Suprapubic skin (tissue), 4 donors: ENCODE data around the gene KRTAP19-4. TPM values are rescaled to one million over a fixed set of nuclear protein-coding genes. Genes with fewer than 3 reads are reported as not detected.

Experiments used
- total RNA-seq, 4 donors: library from RNA; depleted of rRNA; stranded (reverse); fragments of >200 nt; gene quantifications; one replicate each; pipeline ENCODE4 v1.1.0, GENCODE V29; 2016

KRTAP19-4 gene
- total RNA-seq, 4 donors from 2014 or later = not detected

Other genes starting within 250 kb of the KRTAP19-4 start
- 1 to 10 TPM in 2 of 4 donors, under 1 TPM in 1, not detected in 1; 0.47 to 9.7 (median 4.5) TPM for gene KRTAP24-1, start 214.2 kb downstream of the KRTAP19-4 start, total RNA-seq
- not detected for gene KRTAP25-1, start 207.7 kb downstream of the KRTAP19-4 start, total RNA-seq
- 10 to 100 TPM in 1 of 4 donors, 1 to 10 TPM in 2, not detected in 1; 3.4 to 15.0 (median 3.9) TPM for gene KRTAP26-1, start 176.8 kb downstream of the KRTAP19-4 start, total RNA-seq
- not detected for gene KRTAP27-1, start 159.5 kb downstream of the KRTAP19-4 start, total RNA-seq
- not detected for gene KRTAP23-1, start 148.6 kb downstream of the KRTAP19-4 start, total RNA-seq
- gene KRTAP13-2, start 124.9 kb downstream of the KRTAP19-4 start, total RNA-seq = 10 to 100 TPM in 1 of 4 donors, not detected in 3; 10.7 TPM
- gene KRTAP13-1, start 101.1 kb downstream of the KRTAP19-4 start, total RNA-seq = 1 to 10 TPM in 1 of 4 donors, not detected in 3; 9.5 TPM
- not detected for gene KRTAP13-3, start 71.2 kb downstream of the KRTAP19-4 start, total RNA-seq
- gene KRTAP13-4, start 66.9 kb downstream of the KRTAP19-4 start, total RNA-seq = not detected
- not detected for gene KRTAP15-1, start 56.9 kb downstream of the KRTAP19-4 start, total RNA-seq
- 10 to 100 TPM in 1 of 4 donors, 1 to 10 TPM in 2, not detected in 1; 6.8 to 29.7 (median 8.7) TPM for gene KRTAP19-1, start 16.8 kb downstream of the KRTAP19-4 start, total RNA-seq
- not detected for gene KRTAP19-2, start 9.7 kb downstream of the KRTAP19-4 start, total RNA-seq
- gene KRTAP19-3, start 5.2 kb downstream of the KRTAP19-4 start, total RNA-seq = 10 to 100 TPM in 1 of 4 donors, not detected in 3; 41.5 TPM
- 100 to 1,000 TPM in 1 of 4 donors, 10 to 100 TPM in 1, not detected in 2; 20.8 to 130 TPM for gene KRTAP19-5, start 5.0 kb upstream of the KRTAP19-4 start, total RNA-seq
- not detected for gene KRTAP19-6, start 44.7 kb upstream of the KRTAP19-4 start, total RNA-seq
- 1 to 10 TPM in 1 of 4 donors, not detected in 3; 7.2 TPM for gene KRTAP19-7, start 64.1 kb upstream of the KRTAP19-4 start, total RNA-seq
- gene KRTAP22-2, start 93.2 kb upstream of the KRTAP19-4 start, total RNA-seq = not detected
- gene KRTAP6-3, start 95.3 kb upstream of the KRTAP19-4 start, total RNA-seq = not detected
- not detected for gene KRTAP6-2, start 101.7 kb upstream of the KRTAP19-4 start, total RNA-seq
- not detected for gene KRTAP22-1, start 103.9 kb upstream of the KRTAP19-4 start, total RNA-seq
- 10 to 100 TPM in 1 of 4 donors, not detected in 3; 16.0 TPM for gene KRTAP6-1, start 116.8 kb upstream of the KRTAP19-4 start, total RNA-seq
- gene KRTAP20-1, start 119.3 kb upstream of the KRTAP19-4 start, total RNA-seq = not detected
- not detected for gene KRTAP20-4, start 123.5 kb upstream of the KRTAP19-4 start, total RNA-seq
- 1 to 10 TPM in 2 of 4 donors, not detected in 2; 5.9 to 8.6 TPM for gene KRTAP20-2, start 138.0 kb upstream of the KRTAP19-4 start, total RNA-seq
- not detected for gene KRTAP20-3, start 145.7 kb upstream of the KRTAP19-4 start, total RNA-seq
- gene KRTAP21-3, start 221.6 kb upstream of the KRTAP19-4 start, total RNA-seq = not detected